K562 (cell line): ENCODE data around the gene XKRX.

Experiments used
- CTCF ChIP-seq, 3 experiments: IDR thresholded peaks in 2 of 3; conservative IDR thresholded peaks in 1 of 3; 2 replicates each; pipeline ENCODE4 v1.5.1; 2011 to 2012; ENCODE audit warnings: low read length in 3 of 3, mild to moderate bottlenecking in 3 of 3, control low read depth in 2 of 3, improper control_type of control experiment in 1 of 3, inconsistent platforms in 1 of 3, low read depth in 1 of 3, mixed read lengths in 1 of 3, moderate library complexity in 1 of 3; ENCODE audit not compliant: insufficient read depth in 2 of 3
- ZNF274 ChIP-seq: IDR thresholded peaks from 2 replicates; pipeline ENCODE4 v1.6.1; 2011; ENCODE audit warnings: low read depth, mild to moderate bottlenecking, low read length, moderate library complexity, borderline replicate concordance

DNA sequence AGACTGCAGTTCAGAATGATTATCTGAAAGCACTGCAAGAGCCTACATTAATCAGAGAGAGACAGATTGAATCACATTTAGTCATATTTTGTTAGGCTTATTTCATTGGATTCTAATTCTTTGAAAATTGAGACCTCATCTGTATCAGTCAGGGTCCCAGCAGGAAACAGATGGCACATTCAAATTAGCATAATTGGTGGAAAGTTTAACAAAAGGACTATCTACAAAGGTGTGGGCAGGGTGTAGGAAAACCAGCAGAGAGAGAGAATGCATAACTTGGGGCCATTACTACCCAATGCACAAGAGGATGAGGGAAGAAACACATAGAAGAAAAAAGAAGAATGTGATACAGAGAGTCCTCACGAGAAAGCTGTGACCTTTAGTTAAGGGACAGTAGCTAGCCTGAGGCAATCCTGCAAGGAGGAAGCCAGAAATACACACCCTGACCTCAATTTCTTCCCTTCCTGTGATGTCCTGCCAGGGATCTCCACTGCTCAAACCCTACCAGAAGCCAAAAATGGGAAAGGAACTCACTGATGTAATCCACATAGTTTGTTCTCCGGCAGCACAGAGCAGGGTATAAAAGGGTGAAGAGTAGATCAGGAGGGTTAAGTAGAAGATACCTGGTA is 17.7 kb upstream of the XKRX start:
- no peak for TF ChIP-seq CTCF (IDR thresholded peaks at IDR 0.05 in 2 of 3, conservative IDR thresholded peaks at IDR 0.05 in 1 of 3; ENCODE audit: insufficient read depth in 2 of 3, low read depth in 1 of 3, low read length in 3 of 3)
- TF ChIP-seq ZNF274: no peak
